ENCODE results near the gene CCNG2.
A peak's percentile ranks its signal among the peaks of the same experiment; 100 is the strongest.
"Not testable (repeated sequence)": the region's sequence is repeated elsewhere in the genome, so short reads cannot be mapped to it uniquely, and the experiment has no call there.

Gene CCNG2

GRCh38 chr4:77124576-77124975 lies 32.4 kb upstream of the CCNG2 start:
- TF ChIP-seq POLR2A (IDR thresholded peaks at IDR 0.05; ENCODE audit: low read depth, low read length), result no peak
- DNase-seq (ENCODE audit: insufficient read length, low spot score), result no peak
- FAIRE-seq, result no peak

- DNase-seq (ENCODE audit: insufficient read length, low spot score) (no peak), FAIRE-seq (no peak)
- TF ChIP-seq SPI1 (IDR thresholded peaks at IDR 0.05; ENCODE audit: low read depth, low read length) (no peak), POU2F2 (IDR thresholded peaks at IDR 0.05; ENCODE audit: low read depth, low read length) (no peak), POLR2AphosphoS5 (IDR thresholded peaks at IDR 0.05; ENCODE audit: low read depth, low read length) (no peak), TAF1 (IDR thresholded peaks at IDR 0.05; ENCODE audit: low read depth, low read length) (no peak), POLR2A (IDR thresholded peaks at IDR 0.05; ENCODE audit: low read depth, low read length) (no peak), PAX5 (IDR thresholded peaks at IDR 0.05; ENCODE audit: insufficient read depth, low read length, severe bottlenecking) (no peak)
Measured at GRCh38 chr4:77125961-77126360, 31.0 kb upstream of the CCNG2 start.

- no peak for DNase-seq (ENCODE audit: insufficient read length, low spot score)
- FAIRE-seq, result peak; percentile 9
- TF ChIP-seq SPI1 (IDR thresholded peaks at IDR 0.05; ENCODE audit: low read depth, low read length) (peak; percentile 76), PAX5 (IDR thresholded peaks at IDR 0.05; ENCODE audit: insufficient read depth, low read length, severe bottlenecking) (no peak)
Measured at GRCh38 chr4:77126809-77127208, 30.2 kb upstream of the CCNG2 start.

- TF ChIP-seq POU2F2 (IDR thresholded peaks at IDR 0.05; ENCODE audit: low read depth, low read length), result no peak
- TF ChIP-seq TAF1 (IDR thresholded peaks at IDR 0.05; ENCODE audit: low read depth, low read length), result no peak
- no peak for TF ChIP-seq POLR2AphosphoS5 (IDR thresholded peaks at IDR 0.05; ENCODE audit: low read depth, low read length)
- TF ChIP-seq POLR2A (IDR thresholded peaks at IDR 0.05; ENCODE audit: low read depth, low read length), result no peak
- TF ChIP-seq PAX5 (IDR thresholded peaks at IDR 0.05; ENCODE audit: insufficient read depth, low read length, severe bottlenecking), result no peak
- TF ChIP-seq SPI1 (IDR thresholded peaks at IDR 0.05; ENCODE audit: low read depth, low read length), result no peak
- FAIRE-seq, result no peak
- DNase-seq (ENCODE audit: insufficient read length, low spot score), result no peak
Measured at GRCh38 chr4:77127215-77127614, 29.8 kb upstream of the CCNG2 start.

GRCh38 chr4:77127837-77128621 lies 29.0 kb upstream of the CCNG2 start:
- TF ChIP-seq PAX5 (IDR thresholded peaks at IDR 0.05; ENCODE audit: insufficient read depth, low read length, severe bottlenecking) (no peak), SPI1 (IDR thresholded peaks at IDR 0.05; ENCODE audit: low read depth, low read length) (no peak), TAF1 (IDR thresholded peaks at IDR 0.05; ENCODE audit: low read depth, low read length) (no peak), POLR2AphosphoS5 (IDR thresholded peaks at IDR 0.05; ENCODE audit: low read depth, low read length) (no peak), POU2F2 (IDR thresholded peaks at IDR 0.05; ENCODE audit: low read depth, low read length) (no peak)
- FAIRE-seq (peak; percentile 43), DNase-seq (ENCODE audit: insufficient read length, low spot score) (no peak)

- FAIRE-seq, result no peak
- TF ChIP-seq POU2F2 (IDR thresholded peaks at IDR 0.05; ENCODE audit: low read depth, low read length) (no peak), POLR2AphosphoS5 (IDR thresholded peaks at IDR 0.05; ENCODE audit: low read depth, low read length) (no peak), POLR2A (IDR thresholded peaks at IDR 0.05; ENCODE audit: low read depth, low read length) (no peak), SPI1 (IDR thresholded peaks at IDR 0.05; ENCODE audit: low read depth, low read length) (no peak), PAX5 (IDR thresholded peaks at IDR 0.05; ENCODE audit: insufficient read depth, low read length, severe bottlenecking) (no peak), TAF1 (IDR thresholded peaks at IDR 0.05; ENCODE audit: low read depth, low read length) (no peak)
- no peak for DNase-seq (ENCODE audit: insufficient read length, low spot score)
Measured at GRCh38 chr4:77132652-77133312, 24.2 kb upstream of the CCNG2 start.

GRCh38 chr4:77137448-77137847 lies 19.6 kb upstream of the CCNG2 start:
- DNase-seq (ENCODE audit: insufficient read length, low spot score); FAIRE-seq: not testable (repeated sequence)
- TF ChIP-seq SPI1 (IDR thresholded peaks at IDR 0.05; ENCODE audit: low read depth, low read length), result peak; percentile 69

GRCh38 chr4:77141964-77142645 lies 14.9 kb upstream of the CCNG2 start:
- no peak for DNase-seq (ENCODE audit: insufficient read length, low spot score)
- no peak for FAIRE-seq
- no peak for TF ChIP-seq POLR2AphosphoS5 (IDR thresholded peaks at IDR 0.05; ENCODE audit: low read depth, low read length)
- no peak for TF ChIP-seq TAF1 (IDR thresholded peaks at IDR 0.05; ENCODE audit: low read depth, low read length)
- TF ChIP-seq SPI1 (IDR thresholded peaks at IDR 0.05; ENCODE audit: low read depth, low read length), result no peak
- TF ChIP-seq PAX5 (IDR thresholded peaks at IDR 0.05; ENCODE audit: insufficient read depth, low read length, severe bottlenecking), result no peak
- no peak for TF ChIP-seq POU2F2 (IDR thresholded peaks at IDR 0.05; ENCODE audit: low read depth, low read length)
- TF ChIP-seq POLR2A (IDR thresholded peaks at IDR 0.05; ENCODE audit: low read depth, low read length), result no peak

- TF ChIP-seq POU2F2 (IDR thresholded peaks at IDR 0.05; ENCODE audit: low read depth, low read length) (no peak), PAX5 (IDR thresholded peaks at IDR 0.05; ENCODE audit: insufficient read depth, low read length, severe bottlenecking) (no peak), POLR2A (IDR thresholded peaks at IDR 0.05; ENCODE audit: low read depth, low read length) (no peak), TAF1 (IDR thresholded peaks at IDR 0.05; ENCODE audit: low read depth, low read length) (no peak), SPI1 (IDR thresholded peaks at IDR 0.05; ENCODE audit: low read depth, low read length) (no peak), POLR2AphosphoS5 (IDR thresholded peaks at IDR 0.05; ENCODE audit: low read depth, low read length) (no peak)
- FAIRE-seq, result no peak
- no peak for DNase-seq (ENCODE audit: insufficient read length, low spot score)
Measured at GRCh38 chr4:77142646-77143028, 14.4 kb upstream of the CCNG2 start.

- FAIRE-seq (no peak), DNase-seq (ENCODE audit: insufficient read length, low spot score) (no peak)
- TF ChIP-seq POLR2A (IDR thresholded peaks at IDR 0.05; ENCODE audit: low read depth, low read length) (no peak), TAF1 (IDR thresholded peaks at IDR 0.05; ENCODE audit: low read depth, low read length) (no peak), POLR2AphosphoS5 (IDR thresholded peaks at IDR 0.05; ENCODE audit: low read depth, low read length) (no peak), PAX5 (IDR thresholded peaks at IDR 0.05; ENCODE audit: insufficient read depth, low read length, severe bottlenecking) (no peak), SPI1 (IDR thresholded peaks at IDR 0.05; ENCODE audit: low read depth, low read length) (no peak), POU2F2 (IDR thresholded peaks at IDR 0.05; ENCODE audit: low read depth, low read length) (no peak)
Measured at GRCh38 chr4:77143091-77143490, 13.9 kb upstream of the CCNG2 start.

All from GM12891 (cell line).